Body of pancreas (tissue), 4 donors: ENCODE results near the gene ZNF664.

ENCODE experiments used
- POLR2A ChIP-seq, 3 donors: fragments of 450-650 bp; IDR thresholded peaks; one replicate each; pipeline ENCODE4 v1.6.1; 2016; ENCODE audit warnings: antibody characterized with exemption in 3 of 3, mild to moderate bottlenecking in 2 of 3
- TF ChIP-seq, protein P1 (sequence below), 7 experiments: fragments of 450-650 bp in 4 of 7; fragments of 200-600 bp in 3 of 7; sonication (generic) in 3 of 7; IDR thresholded peaks; one replicate each; pipeline ENCODE4 v1.5.1; 2016 to 2019; ENCODE audit warnings: antibody characterized with exemption in 7 of 7

DNA sequence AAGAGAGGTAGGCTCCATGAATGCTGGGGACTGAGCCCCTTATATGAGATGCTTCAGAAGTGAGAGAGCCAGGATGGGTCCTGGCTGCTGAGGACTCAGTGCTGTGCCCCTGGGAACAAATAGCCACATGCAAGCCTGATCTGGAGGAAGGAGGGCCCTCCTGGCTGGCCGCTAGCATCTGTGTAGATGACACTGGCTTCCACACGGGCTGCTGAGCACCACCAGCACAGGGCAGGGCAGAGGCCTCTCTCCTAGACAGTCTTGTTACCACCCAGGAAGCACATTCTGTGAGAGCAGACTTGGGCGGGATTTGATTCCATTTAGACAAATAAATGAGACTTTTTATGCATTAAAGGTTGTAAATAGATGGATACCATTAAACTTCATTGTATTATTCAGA lies 48.0 kb downstream of the ZNF664 start:
- TF ChIP-seq, protein P1, sequence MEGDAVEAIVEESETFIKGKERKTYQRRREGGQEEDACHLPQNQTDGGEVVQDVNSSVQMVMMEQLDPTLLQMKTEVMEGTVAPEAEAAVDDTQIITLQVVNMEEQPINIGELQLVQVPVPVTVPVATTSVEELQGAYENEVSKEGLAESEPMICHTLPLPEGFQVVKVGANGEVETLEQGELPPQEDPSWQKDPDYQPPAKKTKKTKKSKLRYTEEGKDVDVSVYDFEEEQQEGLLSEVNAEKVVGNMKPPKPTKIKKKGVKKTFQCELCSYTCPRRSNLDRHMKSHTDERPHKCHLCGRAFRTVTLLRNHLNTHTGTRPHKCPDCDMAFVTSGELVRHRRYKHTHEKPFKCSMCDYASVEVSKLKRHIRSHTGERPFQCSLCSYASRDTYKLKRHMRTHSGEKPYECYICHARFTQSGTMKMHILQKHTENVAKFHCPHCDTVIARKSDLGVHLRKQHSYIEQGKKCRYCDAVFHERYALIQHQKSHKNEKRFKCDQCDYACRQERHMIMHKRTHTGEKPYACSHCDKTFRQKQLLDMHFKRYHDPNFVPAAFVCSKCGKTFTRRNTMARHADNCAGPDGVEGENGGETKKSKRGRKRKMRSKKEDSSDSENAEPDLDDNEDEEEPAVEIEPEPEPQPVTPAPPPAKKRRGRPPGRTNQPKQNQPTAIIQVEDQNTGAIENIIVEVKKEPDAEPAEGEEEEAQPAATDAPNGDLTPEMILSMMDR (IDR thresholded peaks at IDR 0.05), result no peak
- TF ChIP-seq POLR2A (IDR thresholded peaks at IDR 0.05), result no peak
